ENCODE data around the gene TAB2. TPM values are rescaled to one million over a fixed set of nuclear protein-coding genes. Genes with fewer than 3 reads are reported as not detected.

TAB2 gene
- total and polyA plus RNA-seq, 5 donors from 2014 or later, result 21.6 to 180 (median 22.3) TPM

GRCh38 chr6:149429427-149430360 lies 112.2 kb downstream of the TAB2 start:
- Mint-ChIP-seq H3K9me3 (no peaks in the 10 kb centered on the region), H3K27ac (peak overlapping the region in 1 of 3 donors; percentile 69), H3K4me1 (peaks cover 0 to 11% (median 6%) of the 10 kb centered on the region in 4 donors), H3K36me3 (no peaks in the 10 kb centered on the region), H3K4me3 (no peak overlapping the region), H3K27me3 (no peaks in the 10 kb centered on the region)
- ATAC-seq (ENCODE audit: low read depth in 2 of 2) (no peak), DNase-seq (no peak)
- Histone ChIP-seq H3K4me3 (ENCODE audit: low read depth, low read length) (no peak overlapping the region), H3K4me1 (ENCODE audit: control insufficient read depth, insufficient read depth, low read length, poor library complexity, severe bottlenecking) (peaks cover 7% of the 10 kb centered on the region), H3K36me3 (ENCODE audit: control insufficient read depth, insufficient read depth, low read length) (no peaks in the 10 kb centered on the region), H3K9me3 (ENCODE audit: control insufficient read depth in 2 of 2, low read length in 2 of 2) (no peaks in the 10 kb centered on the region), H3K27me3 (ENCODE audit: control insufficient read depth, insufficient read depth, low read length) (no peaks in the 10 kb centered on the region), H3K27ac (ENCODE audit: insufficient read depth, low read length, poor library complexity, severe bottlenecking) (no peak overlapping the region)

- peak; percentile 81 to 82 for ATAC-seq (ENCODE audit: low read depth in 2 of 2)
- Mint-ChIP-seq H3K27me3 (no peaks in the 10 kb centered on the region), H3K27ac (peak overlapping the region; percentile 52 to 94 (median 76)), H3K4me3 (peak overlapping the region in 2 of 4 donors; percentile 78 to 84), H3K4me1 (peaks cover 2 to 11% (median 7%) of the 10 kb centered on the region in 4 donors), H3K36me3 (no peaks in the 10 kb centered on the region), H3K9me3 (no peaks in the 10 kb centered on the region)
- no peak overlapping the region for H3K27ac ChIP-seq (ENCODE audit: insufficient read depth, low read length, poor library complexity, severe bottlenecking)
- H3K4me3 ChIP-seq (ENCODE audit: low read depth, low read length), result peak overlapping the region; percentile 68
- no peaks in the 10 kb centered on the region for H3K36me3 ChIP-seq (ENCODE audit: control insufficient read depth, insufficient read depth, low read length)
- H3K4me1 ChIP-seq (ENCODE audit: control insufficient read depth, insufficient read depth, low read length, poor library complexity, severe bottlenecking), result peaks cover 7% of the 10 kb centered on the region
- DNase-seq, result peak; percentile 80 to 89 (median 81)
- H3K9me3 ChIP-seq (ENCODE audit: control insufficient read depth in 2 of 2, low read length in 2 of 2), result no peaks in the 10 kb centered on the region
- no peaks in the 10 kb centered on the region for H3K27me3 ChIP-seq (ENCODE audit: control insufficient read depth, insufficient read depth, low read length)
Observed at GRCh38 chr6:149431905-149432775, 114.6 kb downstream of the TAB2 start.

- Histone ChIP-seq H3K27ac (ENCODE audit: insufficient read depth, low read length, poor library complexity, severe bottlenecking) (no peak overlapping the region), H3K4me1 (ENCODE audit: control insufficient read depth, insufficient read depth, low read length, poor library complexity, severe bottlenecking) (peaks cover 7% of the 10 kb centered on the region), H3K4me3 (ENCODE audit: low read depth, low read length) (no peak overlapping the region), H3K36me3 (ENCODE audit: control insufficient read depth, insufficient read depth, low read length) (no peaks in the 10 kb centered on the region), H3K9me3 (ENCODE audit: control insufficient read depth in 2 of 2, low read length in 2 of 2) (no peaks in the 10 kb centered on the region), H3K27me3 (ENCODE audit: control insufficient read depth, insufficient read depth, low read length) (no peaks in the 10 kb centered on the region)
- Mint-ChIP-seq H3K4me3 (no peak overlapping the region), H3K27ac (no peak overlapping the region), H3K36me3 (no peaks in the 10 kb centered on the region), H3K27me3 (no peaks in the 10 kb centered on the region), H3K9me3 (no peaks in the 10 kb centered on the region), H3K4me1 (peaks cover 10 to 16% (median 15%) of the 10 kb centered on the region in 4 donors)
- ATAC-seq (ENCODE audit: low read depth in 2 of 2) (no peak), DNase-seq (no peak)
Observed at GRCh38 chr6:149433405-149433804, 115.9 kb downstream of the TAB2 start.

- Mint-ChIP-seq H3K27me3 (no peaks in the 10 kb centered on the region), H3K36me3 (no peaks in the 10 kb centered on the region), H3K27ac (peak overlapping the region in 1 of 3 donors; percentile 56), H3K4me1 (peaks cover 11 to 20% (median 16%) of the 10 kb centered on the region in 4 donors), H3K9me3 (no peaks in the 10 kb centered on the region), H3K4me3 (no peak overlapping the region)
- H3K4me1 ChIP-seq (ENCODE audit: control insufficient read depth, insufficient read depth, low read length, poor library complexity, severe bottlenecking), result peaks cover 7% of the 10 kb centered on the region
- H3K36me3 ChIP-seq (ENCODE audit: control insufficient read depth, insufficient read depth, low read length), result no peaks in the 10 kb centered on the region
- no peaks in the 10 kb centered on the region for H3K27me3 ChIP-seq (ENCODE audit: control insufficient read depth, insufficient read depth, low read length)
- no peak overlapping the region for H3K27ac ChIP-seq (ENCODE audit: insufficient read depth, low read length, poor library complexity, severe bottlenecking)
- ATAC-seq (ENCODE audit: low read depth in 2 of 2) (no peak), DNase-seq (no peak)
- H3K9me3 ChIP-seq (ENCODE audit: control insufficient read depth in 2 of 2, low read length in 2 of 2), result no peaks in the 10 kb centered on the region
- H3K4me3 ChIP-seq (ENCODE audit: low read depth, low read length), result no peak overlapping the region
Observed at GRCh38 chr6:149433881-149434280, 116.4 kb downstream of the TAB2 start.

GRCh38 chr6:149435919-149436586 lies 118.5 kb downstream of the TAB2 start:
- Mint-ChIP-seq H3K9me3 (no peaks in the 10 kb centered on the region), H3K27me3 (no peaks in the 10 kb centered on the region), H3K27ac (peak overlapping the region in 1 of 3 donors; percentile 52), H3K4me3 (no peak overlapping the region), H3K4me1 (peaks cover 11 to 26% (median 20%) of the 10 kb centered on the region in 4 donors), H3K36me3 (no peaks in the 10 kb centered on the region)
- Histone ChIP-seq H3K9me3 (ENCODE audit: control insufficient read depth in 2 of 2, low read length in 2 of 2) (no peaks in the 10 kb centered on the region), H3K27ac (ENCODE audit: insufficient read depth, low read length, poor library complexity, severe bottlenecking) (no peak overlapping the region), H3K4me1 (ENCODE audit: control insufficient read depth, insufficient read depth, low read length, poor library complexity, severe bottlenecking) (peaks cover 7% of the 10 kb centered on the region), H3K36me3 (ENCODE audit: control insufficient read depth, insufficient read depth, low read length) (no peaks in the 10 kb centered on the region), H3K27me3 (ENCODE audit: control insufficient read depth, insufficient read depth, low read length) (no peaks in the 10 kb centered on the region), H3K4me3 (ENCODE audit: low read depth, low read length) (no peak overlapping the region)
- DNase-seq (no peak), ATAC-seq (ENCODE audit: low read depth in 2 of 2) (no peak)

- H3K27ac ChIP-seq (ENCODE audit: insufficient read depth, low read length, poor library complexity, severe bottlenecking), result no peak overlapping the region
- Mint-ChIP-seq H3K9me3 (no peaks in the 10 kb centered on the region), H3K36me3 (no peaks in the 10 kb centered on the region), H3K4me1 (peaks cover 11 to 26% (median 20%) of the 10 kb centered on the region in 4 donors), H3K4me3 (no peak overlapping the region), H3K27ac (no peak overlapping the region), H3K27me3 (no peaks in the 10 kb centered on the region)
- ATAC-seq (ENCODE audit: low read depth in 2 of 2), result no peak
- H3K27me3 ChIP-seq (ENCODE audit: control insufficient read depth, insufficient read depth, low read length), result no peaks in the 10 kb centered on the region
- no peak overlapping the region for H3K4me3 ChIP-seq (ENCODE audit: low read depth, low read length)
- DNase-seq, result no peak
- peaks cover 4% of the 10 kb centered on the region for H3K4me1 ChIP-seq (ENCODE audit: control insufficient read depth, insufficient read depth, low read length, poor library complexity, severe bottlenecking)
- no peaks in the 10 kb centered on the region for H3K9me3 ChIP-seq (ENCODE audit: control insufficient read depth in 2 of 2, low read length in 2 of 2)
- H3K36me3 ChIP-seq (ENCODE audit: control insufficient read depth, insufficient read depth, low read length), result no peaks in the 10 kb centered on the region
Observed at GRCh38 chr6:149436647-149437046, 119.1 kb downstream of the TAB2 start.

GRCh38 chr6:149437212-149437611 lies 119.7 kb downstream of the TAB2 start:
- H3K27ac ChIP-seq (ENCODE audit: insufficient read depth, low read length, poor library complexity, severe bottlenecking), result no peak overlapping the region
- H3K27me3 ChIP-seq (ENCODE audit: control insufficient read depth, insufficient read depth, low read length), result no peaks in the 10 kb centered on the region
- no peaks in the 10 kb centered on the region for H3K36me3 Mint-ChIP-seq
- no peaks in the 10 kb centered on the region for H3K27me3 Mint-ChIP-seq
- H3K9me3 Mint-ChIP-seq, result no peaks in the 10 kb centered on the region
- ATAC-seq (ENCODE audit: low read depth in 2 of 2) (no peak), DNase-seq (peak in 1 of 3 donors; percentile 43)
- no peaks in the 10 kb centered on the region for H3K4me1 ChIP-seq (ENCODE audit: control insufficient read depth, insufficient read depth, low read length, poor library complexity, severe bottlenecking)
- no peak overlapping the region for H3K4me3 ChIP-seq (ENCODE audit: low read depth, low read length)
- H3K27ac Mint-ChIP-seq, result no peak overlapping the region
- no peaks in the 10 kb centered on the region for H3K9me3 ChIP-seq (ENCODE audit: control insufficient read depth in 2 of 2, low read length in 2 of 2)
- peaks cover 6 to 22% (median 18%) of the 10 kb centered on the region in 4 donors for H3K4me1 Mint-ChIP-seq
- H3K36me3 ChIP-seq (ENCODE audit: control insufficient read depth, insufficient read depth, low read length), result no peaks in the 10 kb centered on the region
- H3K4me3 Mint-ChIP-seq, result no peak overlapping the region

Measured in CD4-positive, CD25-positive, alpha-beta regulatory T cell (primary cell).